K562 (cell line): ENCODE data around the gene AFG1L. TPM values are rescaled to one million over a fixed set of nuclear protein-coding genes. Genes with fewer than 3 reads are reported as not detected.

ENCODE experiments used
- MAFF ChIP-seq: IDR thresholded peaks from 2 replicates; pipeline ENCODE4 v1.6.1; 2012; ENCODE audit warnings: low read length, improper control_type of control experiment
- MTA3 ChIP-seq: fragments of 450-650 bp; formaldehyde crosslinking; IDR thresholded peaks from 2 replicates; pipeline ENCODE4 v1.6.1; 2017; ENCODE audit warnings: mild to moderate bottlenecking, borderline replicate concordance
- NFE2L1 ChIP-seq: fragments of 450-650 bp; IDR thresholded peaks from 2 replicates; pipeline ENCODE4 v1.6.1; 2016; ENCODE audit warnings: missing genetic modification characterization, low read depth, mild to moderate bottlenecking, missing compliant biosample characterization, moderate library complexity, borderline replicate concordance
- RNF2 ChIP-seq: sonication (generic); IDR thresholded peaks from 2 replicates; pipeline ENCODE4 v1.6.1; 2016
- ZNF311 ChIP-seq: fragments of 250-450 bp; sonication (Bioruptor Pico); IDR thresholded peaks from 2 replicates; pipeline ENCODE4 v1.4.0; 2020; ENCODE audit warnings: mild to moderate bottlenecking, moderate library complexity
- polyA plus RNA-seq, 8 experiments: library from polyadenylated mRNA; depleted of rRNA in 4 of 8; stranded (reverse) in 5 of 8; unstranded in 3 of 8; fragments of >200 nt; fragmentation: Nextera tagmentation in 2 of 8; fragmentation: Illumina TruSeq in 1 of 8; extraction: Ambion mirVana in 2 of 8; extraction: Trizol in 1 of 8; gene quantifications; 2 replicates each; pipeline versions ENCODE4 v1.2.1 to v1.2.3, GENCODE V29; 2011 to 2014; ENCODE audit warnings: inconsistent platforms in 1 of 8, missing spikeins in 1 of 8
- total RNA-seq, 7 experiments: library from RNA; depleted of rRNA in 6 of 7; stranded (reverse); fragments of >200 nt in 6 of 7; fragmentation: Illumina TruSeq in 2 of 7; extraction: Trizol in 2 of 7; gene quantifications; 2 replicates each; pipeline versions ENCODE4 v1.2.1 to v1.2.3, GENCODE V29; 2011 to 2021; ENCODE audit warnings: low replicate concordance in 1 of 7
- TF ChIP-seq, protein P1 (sequence below): fragments of 450-650 bp; IDR thresholded peaks from 2 replicates; pipeline ENCODE4 v1.6.1; 2016; ENCODE audit warnings: low read depth
- TF ChIP-seq, protein P2 (sequence below): conservative IDR thresholded peaks from 2 replicates; pipeline ENCODE4 v1.6.1; 2011; ENCODE audit warnings: low read depth, mild to moderate bottlenecking, low read length; ENCODE audit not compliant: control insufficient read depth
- TF ChIP-seq, protein P3 (sequence below): fragments of 200-800 bp; sonication (Bioruptor generic); IDR thresholded peaks from 2 replicates; pipeline ENCODE4 v1.6.1; 2017; ENCODE audit warnings: missing genetic modification characterization, missing compliant biosample characterization
- TF ChIP-seq, protein P4 (sequence below), 2 experiments: fragments of 450-650 bp in 1 of 2; IDR thresholded peaks; 2 replicates each; pipeline ENCODE4 v1.6.1; 2011 to 2017; ENCODE audit warnings: low read depth in 2 of 2, antibody characterized with exemption in 1 of 2, borderline replicate concordance in 1 of 2, low read length in 1 of 2, mild to moderate bottlenecking in 1 of 2, mixed read lengths in 1 of 2; ENCODE audit not compliant: control insufficient read depth in 1 of 2

Gene AFG1L
- total and polyA plus RNA-seq, 9 of the 15 experiments (the other 6 are each of a cell fraction or from before 2014, with no cell fraction given): 2.2 to 15.5 (median 5.8) TPM

DNA sequence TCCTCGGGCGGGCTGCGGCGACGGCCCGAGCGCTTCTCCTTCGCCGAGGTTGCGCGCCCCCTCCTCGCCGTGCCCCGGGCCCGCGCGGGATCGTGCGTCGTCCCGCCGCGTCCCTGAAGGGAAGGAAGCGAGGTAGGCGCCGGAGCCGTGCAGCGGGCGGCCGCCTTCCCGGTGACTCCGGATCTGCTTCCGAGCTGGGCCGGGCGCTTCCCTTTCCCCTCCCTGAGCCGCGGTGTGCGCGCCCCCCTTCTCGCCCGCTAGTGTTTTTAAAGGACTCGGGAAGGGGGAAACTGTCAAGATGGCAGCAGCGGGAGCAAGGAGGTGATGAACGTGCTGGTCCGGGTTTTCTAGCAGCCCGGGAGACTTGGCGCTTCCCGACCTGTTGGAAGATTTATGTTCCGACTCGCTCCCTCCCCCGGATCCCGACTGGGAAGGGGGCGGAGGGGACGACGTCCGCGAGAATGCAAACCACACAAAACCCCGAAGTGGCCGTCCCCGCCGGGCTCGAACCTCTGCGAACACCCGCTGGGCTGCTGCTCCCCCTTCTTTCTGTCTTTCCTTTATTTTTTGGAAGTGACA, 265.1 kb downstream of the AFG1L start (continued):
- no peak for TF ChIP-seq NFE2L1
- TF ChIP-seq, protein P1, sequence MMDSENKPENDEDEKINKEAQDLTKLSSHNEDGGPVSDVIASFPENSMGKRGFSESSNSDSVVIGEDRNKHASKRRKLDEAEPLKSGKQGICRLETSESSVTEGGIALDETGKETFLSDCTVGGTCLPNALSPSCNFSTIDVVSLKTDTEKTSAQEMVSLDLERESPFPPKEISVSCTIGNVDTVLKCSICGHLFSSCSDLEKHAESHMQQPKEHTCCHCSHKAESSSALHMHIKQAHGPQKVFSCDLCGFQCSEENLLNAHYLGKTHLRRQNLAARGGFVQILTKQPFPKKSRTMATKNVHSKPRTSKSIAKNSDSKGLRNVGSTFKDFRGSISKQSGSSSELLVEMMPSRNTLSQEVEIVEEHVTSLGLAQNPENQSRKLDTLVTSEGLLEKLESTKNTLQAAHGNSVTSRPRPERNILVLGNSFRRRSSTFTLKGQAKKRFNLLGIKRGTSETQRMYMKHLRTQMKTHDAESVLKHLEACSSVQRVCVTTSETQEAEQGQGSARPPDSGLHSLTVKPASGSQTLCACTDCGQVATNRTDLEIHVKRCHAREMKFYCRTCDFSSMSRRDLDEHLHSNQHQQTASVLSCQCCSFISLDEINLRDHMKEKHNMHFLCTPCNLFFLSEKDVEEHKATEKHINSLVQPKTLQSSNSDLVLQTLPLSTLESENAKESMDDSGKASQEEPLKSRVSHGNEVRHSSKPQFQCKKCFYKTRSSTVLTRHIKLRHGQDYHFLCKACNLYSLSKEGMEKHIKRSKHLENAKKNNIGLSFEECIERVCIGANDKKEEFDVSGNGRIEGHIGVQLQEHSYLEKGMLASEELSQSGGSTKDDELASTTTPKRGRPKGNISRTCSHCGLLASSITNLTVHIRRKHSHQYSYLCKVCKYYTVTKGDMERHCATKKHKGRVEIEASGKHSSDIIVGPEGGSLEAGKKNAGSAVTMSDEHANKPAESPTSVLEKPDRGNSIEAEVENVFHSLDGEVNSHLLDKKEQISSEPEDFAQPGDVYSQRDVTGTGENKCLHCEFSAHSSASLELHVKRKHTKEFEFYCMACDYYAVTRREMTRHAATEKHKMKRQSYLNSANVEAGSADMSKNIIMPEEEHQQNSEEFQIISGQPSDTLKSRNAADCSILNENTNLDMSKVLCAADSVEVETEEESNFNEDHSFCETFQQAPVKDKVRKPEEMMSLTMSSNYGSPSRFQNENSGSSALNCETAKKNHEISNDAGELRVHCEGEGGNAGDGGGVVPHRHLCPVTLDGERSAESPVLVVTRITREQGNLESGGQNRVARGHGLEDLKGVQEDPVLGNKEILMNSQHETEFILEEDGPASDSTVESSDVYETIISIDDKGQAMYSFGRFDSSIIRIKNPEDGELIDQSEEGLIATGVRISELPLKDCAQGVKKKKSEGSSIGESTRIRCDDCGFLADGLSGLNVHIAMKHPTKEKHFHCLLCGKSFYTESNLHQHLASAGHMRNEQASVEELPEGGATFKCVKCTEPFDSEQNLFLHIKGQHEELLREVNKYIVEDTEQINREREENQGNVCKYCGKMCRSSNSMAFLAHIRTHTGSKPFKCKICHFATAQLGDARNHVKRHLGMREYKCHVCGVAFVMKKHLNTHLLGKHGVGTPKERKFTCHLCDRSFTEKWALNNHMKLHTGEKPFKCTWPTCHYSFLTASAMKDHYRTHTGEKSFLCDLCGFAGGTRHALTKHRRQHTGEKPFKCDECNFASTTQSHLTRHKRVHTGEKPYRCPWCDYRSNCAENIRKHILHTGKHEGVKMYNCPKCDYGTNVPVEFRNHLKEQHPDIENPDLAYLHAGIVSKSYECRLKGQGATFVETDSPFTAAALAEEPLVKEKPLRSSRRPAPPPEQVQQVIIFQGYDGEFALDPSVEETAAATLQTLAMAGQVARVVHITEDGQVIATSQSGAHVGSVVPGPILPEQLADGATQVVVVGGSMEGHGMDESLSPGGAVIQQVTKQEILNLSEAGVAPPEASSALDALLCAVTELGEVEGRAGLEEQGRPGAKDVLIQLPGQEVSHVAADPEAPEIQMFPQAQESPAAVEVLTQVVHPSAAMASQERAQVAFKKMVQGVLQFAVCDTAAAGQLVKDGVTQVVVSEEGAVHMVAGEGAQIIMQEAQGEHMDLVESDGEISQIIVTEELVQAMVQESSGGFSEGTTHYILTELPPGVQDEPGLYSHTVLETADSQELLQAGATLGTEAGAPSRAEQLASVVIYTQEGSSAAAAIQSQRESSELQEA: no peak
- TF ChIP-seq, protein P2, sequence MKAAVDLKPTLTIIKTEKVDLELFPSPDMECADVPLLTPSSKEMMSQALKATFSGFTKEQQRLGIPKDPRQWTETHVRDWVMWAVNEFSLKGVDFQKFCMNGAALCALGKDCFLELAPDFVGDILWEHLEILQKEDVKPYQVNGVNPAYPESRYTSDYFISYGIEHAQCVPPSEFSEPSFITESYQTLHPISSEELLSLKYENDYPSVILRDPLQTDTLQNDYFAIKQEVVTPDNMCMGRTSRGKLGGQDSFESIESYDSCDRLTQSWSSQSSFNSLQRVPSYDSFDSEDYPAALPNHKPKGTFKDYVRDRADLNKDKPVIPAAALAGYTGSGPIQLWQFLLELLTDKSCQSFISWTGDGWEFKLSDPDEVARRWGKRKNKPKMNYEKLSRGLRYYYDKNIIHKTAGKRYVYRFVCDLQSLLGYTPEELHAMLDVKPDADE: 0 out of 2 replicates have a peak, but pooled peaks have one; percentile 24
- no peak for TF ChIP-seq ZNF311 (CRISPR knock-in tag)
- peak; percentile 45; the same call in 1 of the 2 replicates for TF ChIP-seq RNF2
- TF ChIP-seq MTA3: no peak; the same call in 1 of the 2 replicates
- TF ChIP-seq, protein P3, sequence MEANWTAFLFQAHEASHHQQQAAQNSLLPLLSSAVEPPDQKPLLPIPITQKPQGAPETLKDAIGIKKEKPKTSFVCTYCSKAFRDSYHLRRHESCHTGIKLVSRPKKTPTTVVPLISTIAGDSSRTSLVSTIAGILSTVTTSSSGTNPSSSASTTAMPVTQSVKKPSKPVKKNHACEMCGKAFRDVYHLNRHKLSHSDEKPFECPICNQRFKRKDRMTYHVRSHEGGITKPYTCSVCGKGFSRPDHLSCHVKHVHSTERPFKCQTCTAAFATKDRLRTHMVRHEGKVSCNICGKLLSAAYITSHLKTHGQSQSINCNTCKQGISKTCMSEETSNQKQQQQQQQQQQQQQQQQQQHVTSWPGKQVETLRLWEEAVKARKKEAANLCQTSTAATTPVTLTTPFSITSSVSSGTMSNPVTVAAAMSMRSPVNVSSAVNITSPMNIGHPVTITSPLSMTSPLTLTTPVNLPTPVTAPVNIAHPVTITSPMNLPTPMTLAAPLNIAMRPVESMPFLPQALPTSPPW (CRISPR knock-in tag): no peak; the same call in 1 of the 2 replicates
- no peak for TF ChIP-seq MAFF
- TF ChIP-seq, protein P4, sequence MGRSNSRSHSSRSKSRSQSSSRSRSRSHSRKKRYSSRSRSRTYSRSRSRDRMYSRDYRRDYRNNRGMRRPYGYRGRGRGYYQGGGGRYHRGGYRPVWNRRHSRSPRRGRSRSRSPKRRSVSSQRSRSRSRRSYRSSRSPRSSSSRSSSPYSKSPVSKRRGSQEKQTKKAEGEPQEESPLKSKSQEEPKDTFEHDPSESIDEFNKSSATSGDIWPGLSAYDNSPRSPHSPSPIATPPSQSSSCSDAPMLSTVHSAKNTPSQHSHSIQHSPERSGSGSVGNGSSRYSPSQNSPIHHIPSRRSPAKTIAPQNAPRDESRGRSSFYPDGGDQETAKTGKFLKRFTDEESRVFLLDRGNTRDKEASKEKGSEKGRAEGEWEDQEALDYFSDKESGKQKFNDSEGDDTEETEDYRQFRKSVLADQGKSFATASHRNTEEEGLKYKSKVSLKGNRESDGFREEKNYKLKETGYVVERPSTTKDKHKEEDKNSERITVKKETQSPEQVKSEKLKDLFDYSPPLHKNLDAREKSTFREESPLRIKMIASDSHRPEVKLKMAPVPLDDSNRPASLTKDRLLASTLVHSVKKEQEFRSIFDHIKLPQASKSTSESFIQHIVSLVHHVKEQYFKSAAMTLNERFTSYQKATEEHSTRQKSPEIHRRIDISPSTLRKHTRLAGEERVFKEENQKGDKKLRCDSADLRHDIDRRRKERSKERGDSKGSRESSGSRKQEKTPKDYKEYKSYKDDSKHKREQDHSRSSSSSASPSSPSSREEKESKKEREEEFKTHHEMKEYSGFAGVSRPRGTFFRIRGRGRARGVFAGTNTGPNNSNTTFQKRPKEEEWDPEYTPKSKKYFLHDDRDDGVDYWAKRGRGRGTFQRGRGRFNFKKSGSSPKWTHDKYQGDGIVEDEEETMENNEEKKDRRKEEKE (IDR thresholded peaks at IDR 0.05; ENCODE audit: borderline replicate concordance in 1 of 2, control insufficient read depth in 1 of 2, low read depth in 2 of 2, low read length in 1 of 2): no peak
